SK-N-SH (cell line): ENCODE data around the gene RAF1. TPM values are rescaled to one million over a fixed set of nuclear protein-coding genes. Genes with fewer than 3 reads are reported as not detected.

ENCODE experiments used
- CTCF ChIA-PET: fragments of 300-600, 350-600 bp; formaldehyde crosslinking; extraction: SDS; loops from one replicate; lab custom pipeline; 2021; lab: Yijun Ruan, JAX
- POLR2A ChIA-PET: fragments of 350-600 bp; sonication (Branson Sonifier 250); formaldehyde crosslinking; extraction: SDS; loops from one replicate; lab custom pipeline; 2020; ENCODE audit warnings: antibody characterized with exemption, inconsistent platforms; lab: Yijun Ruan, JAX
- DNase-seq: peaks from one replicate; pipeline ENCODE4 v3.0.0; 2012
- H2AFZ ChIP-seq: fragments of 200-600 bp; sonication (generic); 2 replicates; pipeline ENCODE4 v1.8.1; 2016; ENCODE audit warnings: antibody characterized with exemption, mild to moderate bottlenecking, low read depth
- H3F3A ChIP-seq: fragments of 200-600 bp; sonication (generic); replicated peaks from 2 replicates; pipeline ENCODE3; 2016; ENCODE audit warnings: antibody characterized with exemption, mild to moderate bottlenecking; ENCODE audit not compliant: insufficient read depth
- H3K27ac ChIP-seq, 2 experiments: fragments of 200-500 bp in 1 of 2; fragments of 200-600 bp in 1 of 2; sonication (Bioruptor generic) in 1 of 2; sonication (generic), shearing (Covaris generic) in 1 of 2; 2 replicates each; pipeline versions ENCODE4 v1.5.1 to v1.6.1; 2014 to 2016; ENCODE audit warnings: low read depth in 2 of 2, inconsistent platforms in 1 of 2, low read length in 1 of 2, mild to moderate bottlenecking in 1 of 2, mixed read lengths in 1 of 2
- H3K27me3 ChIP-seq: fragments of 200-600 bp; sonication (generic), shearing (Covaris generic); 2 replicates; pipeline ENCODE4 v1.6.1; 2016; ENCODE audit warnings: mixed run types; ENCODE audit not compliant: insufficient read depth
- H3K36me3 ChIP-seq, 2 experiments: fragments of 200-500 bp in 1 of 2; fragments of 200-600 bp in 1 of 2; sonication (Bioruptor generic) in 1 of 2; sonication (generic) in 1 of 2; replicated peaks in 1 of 2; 2 replicates each; pipeline versions ENCODE3 to v1.5.1; 2014 to 2016; ENCODE audit warnings: low read length in 1 of 2, mild to moderate bottlenecking in 1 of 2; ENCODE audit not compliant: insufficient read depth in 2 of 2, control insufficient read depth in 1 of 2
- H3K4me1 ChIP-seq, 2 experiments: fragments of 200-500 bp in 1 of 2; fragments of 200-600 bp in 1 of 2; sonication (Bioruptor generic) in 1 of 2; sonication (generic), shearing (Covaris generic) in 1 of 2; 2 replicates each; pipeline versions ENCODE4 v1.5.1 to v1.6.1; 2014 to 2016; ENCODE audit warnings: low read depth in 1 of 2, low read length in 1 of 2, mixed run types in 1 of 2; ENCODE audit not compliant: insufficient read depth in 2 of 2, control insufficient read depth in 1 of 2
- H3K4me2 ChIP-seq: fragments of 200-600 bp; sonication (generic), shearing (Covaris generic); 2 replicates; pipeline ENCODE4 v1.6.1; 2017; ENCODE audit warnings: mixed run types
- H3K4me3 ChIP-seq, 2 experiments: fragments of 200-500 bp in 1 of 2; fragments of 200-600 bp in 1 of 2; sonication (Bioruptor generic) in 1 of 2; sonication (generic), shearing (Covaris generic) in 1 of 2; 2 replicates each; pipeline versions ENCODE4 v1.5.1 to v1.8.1; 2014 to 2016; ENCODE audit warnings: low read depth in 2 of 2, inconsistent platforms in 1 of 2, low read length in 1 of 2, mild to moderate bottlenecking in 1 of 2, mixed read lengths in 1 of 2, moderate library complexity in 1 of 2
- H3K79me2 ChIP-seq: fragments of 200-600 bp; sonication (generic); 2 replicates; pipeline ENCODE4 v1.8.1; 2017; ENCODE audit warnings: mild to moderate bottlenecking; ENCODE audit not compliant: insufficient read depth
- H3K9ac ChIP-seq: fragments of 200-600 bp; sonication (generic); 2 replicates; pipeline ENCODE4 v1.6.1; 2017; ENCODE audit warnings: mixed run types
- H3K9me2 ChIP-seq: fragments of 200-600 bp; sonication (generic); 2 replicates; pipeline ENCODE4 v1.6.1; 2017; ENCODE audit warnings: mixed run types
- H3K9me3 ChIP-seq: fragments of 200-600 bp; sonication (generic); 2 replicates; pipeline ENCODE4 v1.6.1; 2017; ENCODE audit warnings: mixed run types, mild to moderate bottlenecking, moderate library complexity
- H4K20me1 ChIP-seq: fragments of 200-600 bp; sonication (generic); 2 replicates; pipeline ENCODE4 v1.6.1; 2017; ENCODE audit warnings: mild to moderate bottlenecking, mixed run types; ENCODE audit not compliant: insufficient read depth
- CTCF ChIP-seq: fragments of 200-600 bp; sonication (generic); IDR thresholded peaks from 2 replicates; pipeline ENCODE4 v1.6.1; 2017; ENCODE audit warnings: antibody characterized with exemption, mild to moderate bottlenecking, moderate library complexity
- ELF1 ChIP-seq: IDR thresholded peaks from 2 replicates; pipeline ENCODE4 v1.4.0; 2012
- EZH2phosphoT487 ChIP-seq: fragments of 200-600 bp; sonication (generic); IDR thresholded peaks from 2 replicates; pipeline ENCODE4 v1.6.1; 2017; ENCODE audit warnings: low read depth, mixed run types, mild to moderate bottlenecking, antibody characterized with exemption, moderate library complexity, borderline replicate concordance
- FOSL2 ChIP-seq: IDR thresholded peaks from 2 replicates; pipeline ENCODE4 v1.4.0; 2012; ENCODE audit warnings: low read depth, mild to moderate bottlenecking, moderate library complexity, borderline replicate concordance
- GATA2 ChIP-seq: sonication (generic); formaldehyde crosslinking; IDR thresholded peaks from 2 replicates; pipeline ENCODE4 v1.5.0; 2020; ENCODE audit warnings: mild to moderate bottlenecking, missing genetic modification reagents
- IRF3 ChIP-seq: fragments of 150-350 bp; IDR thresholded peaks from 2 replicates; pipeline ENCODE4 v1.6.1; 2016; ENCODE audit warnings: mild to moderate bottlenecking, low read depth, low read length
- NFIC ChIP-seq: IDR thresholded peaks from 2 replicates; pipeline ENCODE4 v1.4.0; 2012; ENCODE audit warnings: borderline replicate concordance
- NRF1 ChIP-seq: IDR thresholded peaks from 2 replicates; pipeline ENCODE4 v1.6.1; 2012; ENCODE audit warnings: low read depth, mild to moderate bottlenecking, low read length
- PBX3 ChIP-seq: IDR thresholded peaks from 2 replicates; pipeline ENCODE4; 2012
- POLR2AphosphoS5 ChIP-seq: IDR thresholded peaks from 2 replicates; pipeline ENCODE4 v1.6.1; 2012; ENCODE audit warnings: low read depth, low read length
- RAD21 ChIP-seq: IDR thresholded peaks from 2 replicates; pipeline ENCODE4 v1.6.1; 2012; ENCODE audit warnings: mild to moderate bottlenecking, low read length
- RCOR1 ChIP-seq: fragments of 150-350 bp; IDR thresholded peaks from 2 replicates; pipeline ENCODE4 v1.6.1; 2017; ENCODE audit warnings: antibody characterized with exemption, low read length
- REST ChIP-seq: IDR thresholded peaks from 2 replicates; pipeline ENCODE4 v1.6.1; 2012; ENCODE audit warnings: mild to moderate bottlenecking, low read depth, low read length, moderate library complexity
- SIN3A ChIP-seq: IDR thresholded peaks from 2 replicates; pipeline ENCODE4 v1.6.1; 2012; ENCODE audit warnings: low read depth, mild to moderate bottlenecking, low read length, moderate library complexity, borderline replicate concordance
- TCF12 ChIP-seq: IDR thresholded peaks from 2 replicates; pipeline ENCODE4 v1.4.0; 2012
- WGBS: methylation state at CpG from one replicate; pipeline ENCODE4 v1.1.6; 2017; ENCODE audit warnings: low lambda C conversion rate; 5-methylcytosine and 5-hydroxymethylcytosine counted together
- polyA plus RNA-seq, 3 experiments: library from polyadenylated mRNA; depleted of rRNA; stranded (reverse); fragments of >200 nt; gene quantifications; 2 replicates each; pipeline ENCODE4 v1.2.3, GENCODE V29; 2012

RAF1 gene
- polyA plus RNA-seq, 1 of the 3 experiments (the other 2 are of a cell fraction), result 58.7 TPM

GRCh38 chr3:12586403-12586802 is 77.5 kb downstream of the RAF1 start:
- WGBS, result 97% methylated on average over 3 of the region's 3 CpGs

GRCh38 chr3:12585970-12586369 is 77.9 kb downstream of the RAF1 start:
- no peaks in the 10 kb centered on the region for H3K4me1 ChIP-seq
- WGBS, result 81% methylated on average over 5 of the region's 5 CpGs
- CTCF ChIA-PET, result no interaction called here
- H3K4me2 ChIP-seq, result no peak overlapping the region
- no peak for DNase-seq
- peaks cover 3% of the 10 kb centered on the region; the same call in 1 of the 2 replicates for H4K20me1 ChIP-seq
- H3K9me3 ChIP-seq, result no peaks in the 10 kb centered on the region
- POLR2A ChIA-PET, result no interaction called here
- H3K79me2 ChIP-seq, result 0 out of 2 replicates have a peak, but pooled peaks cover 2% of the 10 kb centered on the region
- H3K4me3 ChIP-seq, result no peak overlapping the region
- H3K9me2 ChIP-seq, result no peaks in the 10 kb centered on the region
- H3K9ac ChIP-seq, result no peak overlapping the region
- H2AFZ ChIP-seq, result no peak overlapping the region
- H3F3A ChIP-seq, result peaks cover 20% of the 10 kb centered on the region
- peaks cover 55 to 76% of the 10 kb centered on the region in 2 experiments for H3K36me3 ChIP-seq
- H3K27me3 ChIP-seq, result no peaks in the 10 kb centered on the region
- no peak overlapping the region for H3K27ac ChIP-seq
- no peak for TF ChIP-seq FOSL2
- TF ChIP-seq NRF1, result no peak
- no peak for TF ChIP-seq REST
- no peak for TF ChIP-seq NFIC
- no peak for TF ChIP-seq TCF12
- no peak for TF ChIP-seq IRF3
- no peak for TF ChIP-seq GATA2
- TF ChIP-seq RAD21, result no peak
- TF ChIP-seq SIN3A, result no peak
- no peak for TF ChIP-seq RCOR1
- TF ChIP-seq CTCF, result no peak
- no peak for TF ChIP-seq ELF1
- TF ChIP-seq EZH2phosphoT487, result no peak
- no peak for TF ChIP-seq PBX3
- no peak for TF ChIP-seq POLR2AphosphoS5

More at GRCh38 chr3:12586403-12586802, 77.5 kb downstream of the RAF1 start:
- no peaks in the 10 kb centered on the region for H3K4me1 ChIP-seq
- H3K4me2 ChIP-seq, result no peak overlapping the region
- peaks cover 3% of the 10 kb centered on the region; the same call in 1 of the 2 replicates for H4K20me1 ChIP-seq
- no peaks in the 10 kb centered on the region for H3K9me2 ChIP-seq
- no peak overlapping the region for H3K9ac ChIP-seq
- no peak for DNase-seq
- no peaks in the 10 kb centered on the region for H3K9me3 ChIP-seq
- POLR2A ChIA-PET, result no interaction called here
- TF ChIP-seq GATA2, result no peak
- no peak for TF ChIP-seq IRF3
- no peak for TF ChIP-seq RAD21
- TF ChIP-seq, all 33 proteins: peak for 0
- no peaks in the 10 kb centered on the region for H3K27me3 ChIP-seq
- peaks cover 22% of the 10 kb centered on the region for H3F3A ChIP-seq
- no peak overlapping the region for H3K27ac ChIP-seq
- H3K36me3 ChIP-seq, result peaks cover 57 to 76% of the 10 kb centered on the region in 2 experiments
- no peak overlapping the region for H3K4me3 ChIP-seq
- H3K79me2 ChIP-seq, result 0 out of 2 replicates have a peak, but pooled peaks cover 2% of the 10 kb centered on the region
- CTCF ChIA-PET, result interaction anchor here (1.0 kb wide), 1 partner anchor 134 kb away, joined by 3 read pairs; no protein-coding TSS in a partner anchor
- H2AFZ ChIP-seq, result no peak overlapping the region
